Measurements from ENCODE around the gene JMJD7.

Gene JMJD7

DNA sequence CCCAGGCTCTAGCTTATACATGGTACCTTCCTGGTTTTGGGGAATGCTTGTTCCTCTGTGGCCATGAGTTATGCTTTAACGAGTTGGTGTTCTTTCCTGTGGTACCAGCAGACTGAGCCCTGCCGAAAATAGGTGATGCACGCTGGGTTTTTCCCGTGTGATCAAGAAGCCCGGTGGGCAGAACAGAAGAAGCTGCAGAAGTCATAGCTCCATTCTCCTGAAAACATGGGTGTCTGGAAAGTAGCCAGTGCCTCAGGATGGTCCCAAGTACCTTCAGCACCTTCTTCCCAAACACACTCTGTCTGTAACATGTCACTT lies 28.4 kb upstream of the JMJD7 start:
- DNase-seq (ENCODE audit: extremely low read depth in 1 of 2, low read depth in 1 of 2): no peak

GRCh38 chr15:41801185-41801584 lies 26.7 kb upstream of the JMJD7 start:
- no peak for DNase-seq (ENCODE audit: extremely low read depth in 1 of 2, low read depth in 1 of 2)

- DNase-seq (ENCODE audit: extremely low read depth in 1 of 2, low read depth in 1 of 2): no peak
These were observed 25.9 kb upstream of the JMJD7 start for GRCh38 chr15:41801850-41802455.

DNA sequence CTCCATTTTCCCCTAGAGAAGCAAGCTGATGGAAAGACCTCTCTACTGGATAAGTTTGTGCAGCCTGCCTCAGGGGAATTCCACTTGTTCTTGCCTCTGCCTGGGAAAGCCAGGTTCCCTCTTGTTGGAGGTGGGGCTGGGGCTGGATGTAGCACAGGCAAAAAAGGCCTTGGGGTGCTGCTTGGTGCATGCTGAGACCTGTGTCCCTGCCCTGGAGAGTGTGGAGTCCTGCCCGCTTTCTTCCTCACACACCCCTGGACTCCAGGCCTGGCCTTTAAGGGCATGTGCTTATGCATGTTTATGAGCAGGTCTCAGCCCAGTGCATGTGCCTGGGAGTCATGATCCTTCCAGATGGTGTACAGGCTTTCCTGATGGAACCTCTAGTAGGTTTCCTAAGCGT lies 23.5 kb upstream of the JMJD7 start:
- no peak for DNase-seq (ENCODE audit: extremely low read depth in 1 of 2, low read depth in 1 of 2)

- DNase-seq (ENCODE audit: extremely low read depth in 1 of 2, low read depth in 1 of 2): no peak
These were observed 22.8 kb upstream of the JMJD7 start for GRCh38 chr15:41804916-41805666.

DNA sequence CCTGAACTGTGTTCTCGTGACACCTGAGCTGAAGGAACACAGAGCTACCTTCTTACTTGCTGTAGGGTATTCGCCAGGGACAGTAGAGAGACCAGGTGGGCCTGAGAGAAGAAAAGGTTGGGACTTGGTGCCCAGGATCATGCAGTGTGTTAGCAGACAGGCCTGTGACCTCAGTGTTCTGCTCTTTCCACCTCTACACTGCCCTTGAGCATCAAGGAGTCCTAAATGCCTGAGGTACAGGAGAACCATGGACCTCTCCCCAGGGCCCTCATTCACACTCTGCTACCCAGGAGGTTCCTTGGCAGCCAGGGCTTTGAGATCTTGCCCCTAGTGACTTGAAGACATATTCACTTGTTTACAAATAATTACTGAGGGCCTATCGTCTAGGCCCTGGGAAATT lies 22.2 kb upstream of the JMJD7 start:
- no peak for DNase-seq (ENCODE audit: extremely low read depth in 1 of 2, low read depth in 1 of 2)

GRCh38 chr15:41806291-41807181 lies 21.4 kb upstream of the JMJD7 start:
- DNase-seq (ENCODE audit: extremely low read depth in 1 of 2, low read depth in 1 of 2): no peak

DNA sequence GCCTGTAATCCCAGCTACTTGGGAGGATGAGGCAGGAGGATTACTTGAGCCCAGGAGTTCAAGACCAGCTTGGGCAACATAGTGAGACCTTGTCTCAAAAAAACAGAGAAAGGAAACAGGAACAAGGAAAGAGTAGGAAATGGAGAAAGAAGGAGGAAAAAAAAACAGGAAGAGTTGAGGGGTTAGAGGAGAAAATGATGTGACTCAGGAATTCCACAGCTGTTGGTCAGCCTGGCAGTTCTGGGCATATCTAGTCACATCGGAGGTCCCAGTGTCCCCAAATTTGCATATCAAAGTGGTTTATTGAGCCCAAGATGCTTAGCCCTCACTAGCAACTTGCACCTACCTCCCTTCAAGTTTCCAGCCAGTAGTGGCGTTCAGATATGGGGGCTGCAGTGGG lies 18.8 kb upstream of the JMJD7 start:
- DNase-seq (ENCODE audit: extremely low read depth in 1 of 2, low read depth in 1 of 2): no peak

GRCh38 chr15:41809526-41810220 lies 18.2 kb upstream of the JMJD7 start:
- no peak for DNase-seq (ENCODE audit: extremely low read depth in 1 of 2, low read depth in 1 of 2)

DNA sequence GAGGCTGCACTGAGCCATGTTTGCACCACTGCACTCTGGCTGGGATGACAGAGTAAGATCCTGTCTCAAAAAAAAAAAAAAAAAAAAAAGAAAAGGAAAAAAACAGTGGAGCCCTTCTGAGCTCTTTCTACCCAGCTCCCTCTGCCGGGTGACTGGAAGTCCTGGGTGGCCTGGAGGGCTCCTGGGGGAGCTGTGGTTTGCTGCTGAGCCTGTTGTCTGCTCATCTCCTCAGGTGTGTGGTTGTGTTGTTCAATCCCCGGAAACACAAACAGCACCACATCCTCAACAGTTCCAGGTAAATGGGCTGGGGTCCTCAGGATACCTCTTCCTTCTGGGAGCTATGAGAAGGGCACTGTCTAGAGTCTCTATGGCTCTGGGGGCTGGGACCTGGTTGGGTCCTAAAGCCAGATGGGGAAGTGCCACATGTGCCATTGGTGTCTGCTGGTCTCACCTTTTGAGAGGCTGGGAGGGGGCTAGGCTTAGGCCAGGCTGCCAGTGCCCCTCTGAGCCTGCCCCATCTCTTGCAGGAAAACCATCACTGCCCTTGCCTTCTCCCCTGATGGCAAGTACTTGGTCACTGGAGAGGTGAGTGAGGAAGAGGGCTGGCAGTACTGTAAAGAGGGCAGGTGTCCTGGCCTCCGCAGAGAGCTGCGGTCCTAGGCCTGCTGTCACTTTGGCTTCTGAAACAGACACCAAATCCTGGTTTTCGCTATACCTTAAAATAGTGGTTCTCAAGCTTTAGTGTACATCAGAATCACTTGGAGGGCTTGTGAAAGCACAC lies 17.1 kb upstream of the JMJD7 start:
- DNase-seq (ENCODE audit: extremely low read depth in 1 of 2, low read depth in 1 of 2): no peak

- DNase-seq (ENCODE audit: extremely low read depth in 1 of 2, low read depth in 1 of 2): peak; percentile 38 to 60
These were observed 16.3 kb upstream of the JMJD7 start for GRCh38 chr15:41811432-41812195.

DNA sequence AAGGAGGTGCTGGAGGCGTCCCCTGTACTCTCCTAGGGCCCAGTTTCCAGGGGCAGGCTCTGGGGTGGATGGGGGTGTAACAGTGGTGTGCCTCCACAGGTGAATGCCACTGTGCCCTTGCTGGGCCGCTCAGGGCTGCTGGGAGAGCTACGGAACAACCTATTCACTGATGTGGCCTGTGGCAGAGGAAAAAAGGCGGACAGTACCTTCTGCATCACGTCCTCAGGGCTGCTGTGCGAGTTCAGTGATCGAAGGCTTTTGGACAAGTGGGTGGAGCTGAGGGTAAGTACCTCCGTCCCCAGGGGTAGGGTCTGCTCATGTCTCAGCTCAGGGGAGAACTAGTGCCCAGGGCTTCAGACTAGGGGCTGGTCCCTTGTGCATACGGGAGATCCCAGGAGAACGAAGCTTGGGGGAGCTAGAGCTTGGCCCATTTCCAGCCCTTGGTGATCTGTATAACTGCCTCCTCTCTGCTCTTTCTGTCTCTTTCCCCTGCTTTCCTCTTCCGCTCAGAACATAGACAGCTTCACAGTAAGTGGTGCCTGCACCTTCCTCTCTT lies 15.0 kb upstream of the JMJD7 start:
- no peak for DNase-seq (ENCODE audit: extremely low read depth in 1 of 2, low read depth in 1 of 2)

DNA sequence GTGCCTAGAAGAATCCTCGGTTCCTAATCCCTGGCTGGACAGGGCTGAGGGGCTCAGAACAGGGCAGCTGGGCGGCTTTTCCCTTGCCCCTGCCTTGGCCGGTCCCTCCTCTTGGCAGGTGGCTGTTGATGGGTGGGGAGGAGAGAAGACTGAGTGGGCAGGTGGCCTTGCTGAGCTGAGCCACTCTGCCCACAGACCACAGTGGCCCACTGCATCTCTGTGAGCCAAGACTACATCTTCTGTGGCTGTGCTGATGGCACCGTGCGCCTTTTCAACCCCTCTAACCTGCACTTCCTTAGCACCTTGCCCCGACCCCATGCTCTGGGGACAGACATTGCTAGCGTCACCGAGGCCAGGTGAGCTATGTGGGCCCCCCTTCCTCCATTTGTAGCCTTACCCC lies 14.5 kb upstream of the JMJD7 start:
- DNase-seq (ENCODE audit: extremely low read depth in 1 of 2, low read depth in 1 of 2): no peak

- DNase-seq (ENCODE audit: extremely low read depth in 1 of 2, low read depth in 1 of 2): no peak
These were observed 13.4 kb upstream of the JMJD7 start for GRCh38 chr15:41814534-41814933.

GRCh38 chr15:41816788-41817187 lies 11.1 kb upstream of the JMJD7 start:
- no peak for DNase-seq (ENCODE audit: extremely low read depth in 1 of 2, low read depth in 1 of 2)

- no peak for DNase-seq (ENCODE audit: extremely low read depth in 1 of 2, low read depth in 1 of 2)
These were observed 10.6 kb upstream of the JMJD7 start for GRCh38 chr15:41817327-41817726.

- DNase-seq (ENCODE audit: extremely low read depth in 1 of 2, low read depth in 1 of 2): no peak
These were observed 10.1 kb upstream of the JMJD7 start for GRCh38 chr15:41817781-41818180.

- no peak for DNase-seq (ENCODE audit: extremely low read depth in 1 of 2, low read depth in 1 of 2)
These were observed 8.3 kb upstream of the JMJD7 start for GRCh38 chr15:41819455-41820050.

DNA sequence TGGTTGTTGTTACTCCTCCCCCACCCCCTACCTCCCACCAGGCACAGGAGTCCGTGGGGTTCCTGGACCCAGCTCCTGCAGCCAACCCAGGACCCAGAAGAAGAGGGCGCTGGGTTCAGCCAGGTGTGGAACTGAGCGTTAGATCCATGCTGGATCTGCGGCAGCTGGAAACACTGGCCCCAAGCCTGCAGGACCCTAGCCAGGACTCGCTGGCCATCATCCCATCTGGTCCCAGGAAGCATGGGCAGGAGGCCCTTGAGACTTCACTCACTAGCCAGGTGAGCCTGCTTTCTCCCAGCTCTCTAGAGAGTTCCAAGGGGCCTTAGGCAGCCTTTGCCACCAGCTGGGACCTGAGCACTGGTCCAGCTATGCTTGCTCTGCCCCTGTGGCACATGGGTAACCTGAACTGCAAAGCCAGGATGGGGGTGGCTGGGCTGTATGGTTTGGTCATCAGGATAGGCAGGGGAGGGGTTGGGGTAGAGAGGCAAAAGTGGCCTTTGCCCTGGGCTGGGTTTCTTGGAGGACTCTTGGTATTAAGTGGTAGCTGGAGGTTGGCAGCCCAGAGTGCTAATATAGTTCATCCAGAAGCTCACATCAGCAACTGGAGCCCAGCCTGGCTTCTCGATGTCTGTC lies 7.0 kb upstream of the JMJD7 start:
- no peak for DNase-seq (ENCODE audit: extremely low read depth in 1 of 2, low read depth in 1 of 2)
